H9 (cell line): ENCODE measurements around the gene MALL. TPM values are rescaled to one million over a fixed set of nuclear protein-coding genes. Genes with fewer than 3 reads are reported as not detected.
"Not testable (repeated sequence)": the region's sequence is repeated elsewhere in the genome, so short reads cannot be mapped to it uniquely, and the experiment has no call there.

Experiments used
- DNase-seq: peaks from one replicate; pipeline ENCODE4 v3.0.0-alpha.2; 2017
- H2AFZ ChIP-seq: one replicate; pipeline ENCODE4 v1.6.1; 2013; ENCODE audit warnings: mild to moderate bottlenecking, low read length, control low read depth, moderate library complexity
- H2AK5ac ChIP-seq: 2 replicates; pipeline ENCODE4 v1.6.1; 2013; ENCODE audit warnings: low read length, control low read depth, mixed read lengths; ENCODE audit not compliant: insufficient read length
- H2BK120ac ChIP-seq: one replicate; pipeline ENCODE4 v1.6.1; 2013; ENCODE audit warnings: low read depth, mild to moderate bottlenecking, low read length, control low read depth, inconsistent platforms; ENCODE audit not compliant: poor library complexity, severe bottlenecking
- H2BK12ac ChIP-seq: 2 replicates; pipeline ENCODE4 v1.6.1; 2013; ENCODE audit warnings: low read length, control low read depth, mixed read lengths, low read depth; ENCODE audit not compliant: insufficient read length
- H2BK15ac ChIP-seq: 2 replicates; pipeline ENCODE4 v1.6.1; 2013; ENCODE audit warnings: low read depth, low read length, control low read depth
- H2BK20ac ChIP-seq: one replicate; pipeline ENCODE4 v1.6.1; 2013; ENCODE audit warnings: low read depth, mild to moderate bottlenecking, low read length, control low read depth, inconsistent platforms; ENCODE audit not compliant: poor library complexity, severe bottlenecking
- H2BK5ac ChIP-seq: 2 replicates; pipeline ENCODE4 v1.6.1; 2013; ENCODE audit warnings: low read length, control low read depth, mixed read lengths; ENCODE audit not compliant: insufficient read length
- H3K14ac ChIP-seq: 2 replicates; pipeline ENCODE4 v1.6.1; 2013; ENCODE audit warnings: low read length, control low read depth; ENCODE audit not compliant: insufficient read depth
- H3K18ac ChIP-seq: 2 replicates; pipeline ENCODE4 v1.6.1; 2013; ENCODE audit warnings: low read depth, mild to moderate bottlenecking, mixed read lengths, low read length, control low read depth; ENCODE audit not compliant: insufficient read length
- H3K23ac ChIP-seq: 2 replicates; pipeline ENCODE4 v1.6.1; 2013; ENCODE audit warnings: low read length, control low read depth, mixed read lengths, low read depth; ENCODE audit not compliant: insufficient read length
- H3K23me2 ChIP-seq: 2 replicates; pipeline ENCODE4 v1.6.1; 2013; ENCODE audit warnings: low read depth, mild to moderate bottlenecking, mixed read lengths, low read length, control low read depth; ENCODE audit not compliant: insufficient read length, poor library complexity, severe bottlenecking
- H3K27ac ChIP-seq: 2 replicates; pipeline ENCODE4 v1.5.1; 2013; ENCODE audit warnings: low read length, control low read depth, mixed read lengths, low read depth; ENCODE audit not compliant: insufficient read length
- H3K27me3 ChIP-seq: 2 replicates; pipeline ENCODE4 v1.6.1; 2013; ENCODE audit warnings: low read length, control low read depth, inconsistent platforms; ENCODE audit not compliant: insufficient read depth
- H3K4ac ChIP-seq: 2 replicates; pipeline ENCODE4 v1.6.1; 2013; ENCODE audit warnings: low read depth, mild to moderate bottlenecking, control low read depth, inconsistent platforms, low read length, moderate library complexity
- H3K4me1 ChIP-seq: 2 replicates; pipeline ENCODE4 v1.6.1; 2013; ENCODE audit warnings: low read length, control low read depth, inconsistent platforms; ENCODE audit not compliant: insufficient read depth
- H3K4me2 ChIP-seq: 2 replicates; pipeline ENCODE4 v1.6.1; 2013; ENCODE audit warnings: low read length, control low read depth, mixed read lengths; ENCODE audit not compliant: insufficient read length, insufficient read depth
- H3K56ac ChIP-seq: 2 replicates; pipeline ENCODE4 v1.6.1; 2013; ENCODE audit warnings: low read depth, mild to moderate bottlenecking, mixed read lengths, low read length, control low read depth; ENCODE audit not compliant: insufficient read length
- H3K79me1 ChIP-seq: 2 replicates; pipeline ENCODE4 v1.6.1; 2013; ENCODE audit warnings: low read depth, mild to moderate bottlenecking, moderate library complexity, low read length, control low read depth, inconsistent platforms; ENCODE audit not compliant: insufficient read depth, poor library complexity, severe bottlenecking
- H3K79me2 ChIP-seq: 2 replicates; pipeline ENCODE4 v1.6.1; 2013; ENCODE audit warnings: low read length, control low read depth, inconsistent platforms; ENCODE audit not compliant: insufficient read depth
- H3K9ac ChIP-seq: 2 replicates; pipeline ENCODE4 v1.6.1; 2013; ENCODE audit warnings: low read length, control low read depth, mixed read lengths; ENCODE audit not compliant: insufficient read length; ENCODE audit errors: extremely low read depth
- H3K9me3 ChIP-seq: one replicate; pipeline ENCODE4 v1.6.1; 2013; ENCODE audit warnings: low read depth, low read length, inconsistent platforms; ENCODE audit not compliant: control insufficient read depth
- H3T11ph ChIP-seq: one replicate; pipeline ENCODE4 v1.6.1; 2013; ENCODE audit warnings: mild to moderate bottlenecking, low read length, control low read depth, inconsistent platforms
- H4K20me1 ChIP-seq: one replicate; pipeline ENCODE4 v1.6.1; 2013; ENCODE audit not compliant: control insufficient read depth, insufficient read length, insufficient read depth
- H4K5ac ChIP-seq: 2 replicates; pipeline ENCODE4 v1.6.1; 2013; ENCODE audit warnings: low read depth, mild to moderate bottlenecking, mixed read lengths, low read length, control low read depth; ENCODE audit not compliant: insufficient read length
- H4K8ac ChIP-seq: replicated peaks from 2 replicates; pipeline ENCODE4 v1.6.1; 2013; ENCODE audit warnings: low read length, control low read depth, mixed read lengths, low read depth; ENCODE audit not compliant: insufficient read length
- H4K91ac ChIP-seq: 2 replicates; pipeline ENCODE4 v1.6.1; 2013; ENCODE audit warnings: low read depth, mild to moderate bottlenecking, moderate library complexity, mixed read lengths, low read length, control low read depth; ENCODE audit not compliant: insufficient read length
- H3K27ac Mint-ChIP-seq, 3 experiments: 2 replicates in 2 of 3; 3 replicates in 1 of 3; pipeline ENCODE4 v1.8.0; 2020 to 2021; ENCODE audit warnings: mixed read lengths in 3 of 3, mild to moderate bottlenecking in 1 of 3, moderate library complexity in 1 of 3
- H3K27me3 Mint-ChIP-seq: 2 replicates; pipeline ENCODE4 v1.8.0; 2021; ENCODE audit warnings: low read depth, mild to moderate bottlenecking, moderate library complexity, mixed read lengths
- H3K36me3 Mint-ChIP-seq, 3 experiments: 2 replicates in 2 of 3; 3 replicates in 1 of 3; pipeline ENCODE4 v1.8.0; 2020 to 2021; ENCODE audit warnings: low read depth in 3 of 3, mixed read lengths in 3 of 3; ENCODE audit not compliant: insufficient read depth in 1 of 3
- H3K4me1 Mint-ChIP-seq, 2 experiments: 2 replicates each; pipeline ENCODE4 v1.8.0; 2020; ENCODE audit warnings: mixed read lengths in 2 of 2
- H3K4me3 Mint-ChIP-seq, 2 experiments: 2 replicates in 1 of 2; 3 replicates in 1 of 2; pipeline ENCODE4 v1.8.0; 2020 to 2021; ENCODE audit warnings: mild to moderate bottlenecking in 2 of 2, mixed read lengths in 2 of 2, moderate library complexity in 1 of 2
- H3K9me3 Mint-ChIP-seq, 2 experiments: 2 replicates in 1 of 2; 3 replicates in 1 of 2; pipeline ENCODE4 v1.8.0; 2020; ENCODE audit warnings: mild to moderate bottlenecking in 2 of 2, mixed read lengths in 2 of 2, moderate library complexity in 1 of 2
- WGBS: extraction: QIAGEN DNeasy Blood & Tissue Kit; methylation state at CpG from one replicate; pipeline ENCODE4 v1.1.7; 2013; ENCODE audit warnings: missing lambda C conversion rate, low lambda C conversion rate, mixed read lengths; ENCODE audit not compliant: insufficient read length; ENCODE audit errors: extremely low coverage; 5-methylcytosine and 5-hydroxymethylcytosine counted together
- microRNA-seq: library from miRNA; unstranded; fragments of <30 nt; microRNA quantifications from one replicate; pipeline ENCODE4, GENCODE V29; 2020; ENCODE audit warnings: borderline microRNAs expressed
- total RNA-seq: library from RNA; stranded (reverse); gene quantifications from 2 replicates; pipeline ENCODE4 v1.2.1, GENCODE V29; 2021

The MALL gene
- total RNA-seq, 1 experiment from 2014 or later: 5.0 TPM

GRCh38 chr2:110034935-110035334 is 80.7 kb downstream of the MALL start:
- not testable (repeated sequence) for H3K23me2 ChIP-seq, H4K20me1 ChIP-seq, H2BK20ac ChIP-seq, H3K4me3 Mint-ChIP-seq, H3K9me3 ChIP-seq, H3K27ac Mint-ChIP-seq, H3K56ac ChIP-seq, H2AFZ ChIP-seq, H3K4me1 Mint-ChIP-seq, H4K5ac ChIP-seq, H3K18ac ChIP-seq, H3K79me2 ChIP-seq, H3K9me3 Mint-ChIP-seq, H2BK15ac ChIP-seq, H3T11ph ChIP-seq, H3K36me3 Mint-ChIP-seq, H2AK5ac ChIP-seq, H3K4me1 ChIP-seq, H3K79me1 ChIP-seq, H3K9ac ChIP-seq, H2BK120ac ChIP-seq, H3K23ac ChIP-seq, H4K8ac ChIP-seq, H3K4ac ChIP-seq, H2BK5ac ChIP-seq, H3K27me3 Mint-ChIP-seq, H3K4me2 ChIP-seq, H4K91ac ChIP-seq, H2BK12ac ChIP-seq, H3K27me3 ChIP-seq, H3K27ac ChIP-seq, H3K14ac ChIP-seq
- no CpG with 5 or more reads among the region's 10 CpGs for whole genome bisulfite sequencing
- DNase-seq: peak; percentile 4

Small RNAs within 50 kb of the gene (microRNA-seq; reads per million reads assigned to microRNA genes)
- not detected for gene MIR4267
- not detected for gene MIR4436B1

Other genes with a start within 250 kb of the MALL start
- gene LIMS3, start 217.1 kb downstream of the MALL start, total RNA-seq: 0.46 and 0.83 TPM in 2 replicates
- gene NPHP1, start 89.2 kb upstream of the MALL start, total RNA-seq: 2.1 and 2.8 TPM in 2 replicates
- 15.8 and 16.3 TPM in 2 replicates for gene MTLN, start 96.7 kb upstream of the MALL start, total RNA-seq